Fibroblast of lung (primary cell): ENCODE measurements around the gene UNC13D.

Source experiments
- EZH2 ChIP-seq: IDR thresholded peaks from 2 replicates; pipeline ENCODE4 v1.5.1; 2012; ENCODE audit warnings: low read length, control low read depth, mild to moderate bottlenecking; ENCODE audit errors: missing control alignments
- TF ChIP-seq, protein P1 (sequence below), 2 donors: IDR thresholded peaks in 1 of 2; conservative IDR thresholded peaks in 1 of 2; 1 replicate in 1 of 2; 2 replicates in 1 of 2; pipeline ENCODE4 v1.5.1; 2011 to 2012; ENCODE audit warnings: low read length in 2 of 2, control low read depth in 1 of 2, inconsistent platforms in 1 of 2, low read depth in 1 of 2, mild to moderate bottlenecking in 1 of 2

DNA sequence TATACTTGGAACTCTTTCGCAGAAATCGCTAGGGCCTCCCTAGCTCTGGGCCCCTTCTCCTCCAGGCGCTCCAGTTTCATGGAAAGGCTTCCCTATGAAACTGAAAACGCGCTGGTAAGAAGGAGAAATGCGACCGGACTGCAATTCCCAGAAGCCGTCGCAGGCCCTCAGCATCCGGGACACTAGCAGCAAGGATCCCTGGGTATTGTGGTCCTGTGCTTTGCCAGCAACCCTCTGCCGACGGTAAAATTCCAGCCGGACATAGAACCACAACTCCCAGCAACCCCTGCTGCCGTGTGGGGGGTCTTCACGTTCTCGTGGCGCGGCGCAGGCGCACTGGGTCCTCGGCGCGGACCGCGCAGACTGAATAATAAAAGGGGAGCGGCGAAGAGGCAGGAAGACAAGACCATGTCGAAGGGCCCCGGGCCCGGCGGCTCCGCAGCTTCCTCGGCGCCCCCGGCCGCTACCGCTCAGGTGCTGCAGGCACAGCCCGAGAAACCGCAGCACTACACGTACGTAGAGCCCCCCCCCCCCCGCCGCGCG, 59.7 kb downstream of the UNC13D start, which contains the start of gene UNK:
- TF ChIP-seq, protein P1, sequence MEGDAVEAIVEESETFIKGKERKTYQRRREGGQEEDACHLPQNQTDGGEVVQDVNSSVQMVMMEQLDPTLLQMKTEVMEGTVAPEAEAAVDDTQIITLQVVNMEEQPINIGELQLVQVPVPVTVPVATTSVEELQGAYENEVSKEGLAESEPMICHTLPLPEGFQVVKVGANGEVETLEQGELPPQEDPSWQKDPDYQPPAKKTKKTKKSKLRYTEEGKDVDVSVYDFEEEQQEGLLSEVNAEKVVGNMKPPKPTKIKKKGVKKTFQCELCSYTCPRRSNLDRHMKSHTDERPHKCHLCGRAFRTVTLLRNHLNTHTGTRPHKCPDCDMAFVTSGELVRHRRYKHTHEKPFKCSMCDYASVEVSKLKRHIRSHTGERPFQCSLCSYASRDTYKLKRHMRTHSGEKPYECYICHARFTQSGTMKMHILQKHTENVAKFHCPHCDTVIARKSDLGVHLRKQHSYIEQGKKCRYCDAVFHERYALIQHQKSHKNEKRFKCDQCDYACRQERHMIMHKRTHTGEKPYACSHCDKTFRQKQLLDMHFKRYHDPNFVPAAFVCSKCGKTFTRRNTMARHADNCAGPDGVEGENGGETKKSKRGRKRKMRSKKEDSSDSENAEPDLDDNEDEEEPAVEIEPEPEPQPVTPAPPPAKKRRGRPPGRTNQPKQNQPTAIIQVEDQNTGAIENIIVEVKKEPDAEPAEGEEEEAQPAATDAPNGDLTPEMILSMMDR (conservative IDR thresholded peaks at IDR 0.05 in 1 of 2, IDR thresholded peaks at IDR 0.05 in 1 of 2; ENCODE audit: low read depth in 1 of 2, low read length in 2 of 2) = no peak
- TF ChIP-seq EZH2 = no peak
